Epithelial cell of proximal tubule (primary cell): Measurements from ENCODE around the gene SNRPD3. TPM values are rescaled to one million over a fixed set of nuclear protein-coding genes. Genes with fewer than 3 reads are reported as not detected.

Experiments used
- DNase-seq: peaks from one replicate; pipeline ENCODE4 v3.0.0-alpha.2; 2011; ENCODE audit warnings: low read depth
- H3K4me3 ChIP-seq: 2 replicates; pipeline ENCODE4 v1.5.1; 2011; ENCODE audit warnings: low read depth, mild to moderate bottlenecking, low read length
- total RNA-seq: library from RNA; depleted of rRNA; stranded (reverse); fragments of >200 nt; gene quantifications from 2 replicates; pipeline ENCODE4 v1.2.3, GENCODE V29; 2015
- TF ChIP-seq, protein P1 (sequence below): conservative IDR thresholded peaks from 2 replicates; pipeline ENCODE4 v1.5.1; 2012; ENCODE audit warnings: low read depth, mild to moderate bottlenecking, low read length

SNRPD3 gene
- total RNA-seq, 1 donor from 2014 or later: 256 TPM

GRCh38 chr22:24567668-24568067 lies 11.9 kb downstream of the SNRPD3 start:
- no peak overlapping the region for H3K4me3 ChIP-seq
- no peak for DNase-seq
- TF ChIP-seq, protein P1, sequence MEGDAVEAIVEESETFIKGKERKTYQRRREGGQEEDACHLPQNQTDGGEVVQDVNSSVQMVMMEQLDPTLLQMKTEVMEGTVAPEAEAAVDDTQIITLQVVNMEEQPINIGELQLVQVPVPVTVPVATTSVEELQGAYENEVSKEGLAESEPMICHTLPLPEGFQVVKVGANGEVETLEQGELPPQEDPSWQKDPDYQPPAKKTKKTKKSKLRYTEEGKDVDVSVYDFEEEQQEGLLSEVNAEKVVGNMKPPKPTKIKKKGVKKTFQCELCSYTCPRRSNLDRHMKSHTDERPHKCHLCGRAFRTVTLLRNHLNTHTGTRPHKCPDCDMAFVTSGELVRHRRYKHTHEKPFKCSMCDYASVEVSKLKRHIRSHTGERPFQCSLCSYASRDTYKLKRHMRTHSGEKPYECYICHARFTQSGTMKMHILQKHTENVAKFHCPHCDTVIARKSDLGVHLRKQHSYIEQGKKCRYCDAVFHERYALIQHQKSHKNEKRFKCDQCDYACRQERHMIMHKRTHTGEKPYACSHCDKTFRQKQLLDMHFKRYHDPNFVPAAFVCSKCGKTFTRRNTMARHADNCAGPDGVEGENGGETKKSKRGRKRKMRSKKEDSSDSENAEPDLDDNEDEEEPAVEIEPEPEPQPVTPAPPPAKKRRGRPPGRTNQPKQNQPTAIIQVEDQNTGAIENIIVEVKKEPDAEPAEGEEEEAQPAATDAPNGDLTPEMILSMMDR: no peak

DNA sequence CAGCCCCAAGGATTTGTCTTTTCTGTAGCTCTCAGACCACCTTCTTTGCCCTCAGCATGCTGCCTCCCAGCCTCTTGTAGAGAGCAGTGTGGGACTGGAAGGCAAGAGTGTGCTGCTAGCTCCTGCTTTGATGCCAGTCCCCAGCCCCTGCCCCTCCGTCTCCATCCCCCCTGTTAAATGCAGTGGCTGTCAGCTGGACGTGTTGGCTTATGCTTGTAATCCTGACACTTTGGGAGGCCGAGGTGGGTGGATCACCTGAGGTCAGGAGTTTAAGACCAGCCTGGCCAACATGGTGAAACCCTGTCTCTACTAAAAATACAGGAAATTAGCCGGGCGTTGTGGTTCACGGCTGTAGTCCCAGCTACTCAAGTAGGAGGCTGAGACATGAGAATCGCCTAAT lies 15.5 kb downstream of the SNRPD3 start:
- no peak for DNase-seq
- H3K4me3 ChIP-seq: no peak overlapping the region
- TF ChIP-seq, protein P1: no peak

GRCh38 chr22:24576778-24577177 lies 21.0 kb downstream of the SNRPD3 start:
- TF ChIP-seq, protein P1: no peak
- no peak overlapping the region for H3K4me3 ChIP-seq
- DNase-seq: no peak

- TF ChIP-seq, protein P1: no peak
- no peak overlapping the region for H3K4me3 ChIP-seq
- DNase-seq: no peak
Observed at GRCh38 chr22:24578355-24579257, 22.8 kb downstream of the SNRPD3 start.

DNA sequence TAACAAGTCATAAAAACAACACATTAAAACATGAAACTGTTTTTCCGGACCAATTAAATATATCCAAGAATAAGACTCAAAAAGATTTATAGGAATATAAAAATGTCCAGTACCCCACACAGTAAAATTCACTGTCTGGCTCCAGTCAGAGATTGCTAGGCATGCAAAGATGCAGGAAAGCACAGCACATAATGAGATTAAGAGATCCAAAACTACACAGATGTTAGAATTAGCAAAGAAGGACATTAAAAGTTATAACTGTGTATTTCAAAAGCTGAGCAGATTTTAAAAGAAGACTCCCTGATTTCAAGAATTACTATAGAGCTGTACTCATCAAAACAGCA lies 23.4 kb downstream of the SNRPD3 start:
- DNase-seq: no peak
- H3K4me3 ChIP-seq: no peak overlapping the region

DNA sequence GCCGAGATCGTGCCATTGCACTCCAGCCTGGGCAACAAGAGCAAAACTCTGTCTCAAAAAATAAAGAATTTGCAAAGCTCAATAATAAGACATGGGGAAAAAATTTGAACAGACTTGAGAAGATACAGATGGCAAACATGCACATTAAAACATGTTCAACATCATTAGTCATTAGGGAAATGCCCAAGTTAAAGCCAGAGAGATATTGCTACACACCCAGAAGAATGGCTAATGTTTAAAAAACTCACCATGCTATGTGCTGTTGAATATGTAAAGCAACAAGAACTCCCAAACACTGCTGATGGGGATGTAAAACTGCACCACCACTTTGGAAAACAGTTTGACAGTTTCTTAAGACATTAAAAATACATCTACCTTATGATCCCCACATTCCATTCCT lies 24.5 kb downstream of the SNRPD3 start:
- H3K4me3 ChIP-seq: no peak overlapping the region
- TF ChIP-seq, protein P1: no peak
- no peak for DNase-seq

More for the DNA sequence above, 23.4 kb downstream of the SNRPD3 start:
- TF ChIP-seq, protein P1: no peak
